ENCODE results near the gene DCAF15.

DCAF15 gene

GRCh38 chr19:13999085-13999484 lies 46.8 kb downstream of the DCAF15 start:
- no peak for TF ChIP-seq CTCF (IDR thresholded peaks at IDR 0.05; ENCODE audit: borderline replicate concordance, insufficient read depth, low read depth, low read length)
- H3K4me3 ChIP-seq (ENCODE audit: low read depth, low read length): no peak overlapping the region

GRCh38 chr19:14000691-14001375 lies 48.5 kb downstream of the DCAF15 start:
- TF ChIP-seq CTCF (IDR thresholded peaks at IDR 0.05; ENCODE audit: borderline replicate concordance, insufficient read depth, low read depth, low read length): no peak

GRCh38 chr19:14002571-14003250 lies 50.4 kb downstream of the DCAF15 start:
- peak overlapping the region; percentile 3 for H3K4me3 ChIP-seq (ENCODE audit: low read depth, low read length)

More at GRCh38 chr19:14000691-14001375, 48.5 kb downstream of the DCAF15 start:
- no peak overlapping the region for H3K4me3 ChIP-seq (ENCODE audit: low read depth, low read length)

GRCh38 chr19:14003251-14004055 lies 51.1 kb downstream of the DCAF15 start:
- peak overlapping the region; percentile 3 for H3K4me3 ChIP-seq (ENCODE audit: low read depth, low read length)
- no peak for TF ChIP-seq CTCF (IDR thresholded peaks at IDR 0.05; ENCODE audit: borderline replicate concordance, insufficient read depth, low read depth, low read length)

More at GRCh38 chr19:14002571-14003250, 50.4 kb downstream of the DCAF15 start:
- no peak for TF ChIP-seq CTCF (IDR thresholded peaks at IDR 0.05; ENCODE audit: borderline replicate concordance, insufficient read depth, low read depth, low read length)

- peak overlapping the region; percentile 49 for H3K4me3 ChIP-seq (ENCODE audit: low read depth, low read length)
- no peak for TF ChIP-seq CTCF (IDR thresholded peaks at IDR 0.05; ENCODE audit: borderline replicate concordance, insufficient read depth, low read depth, low read length)
Measured at GRCh38 chr19:14004619-14005348, 52.5 kb downstream of the DCAF15 start.

- no peak for TF ChIP-seq CTCF (IDR thresholded peaks at IDR 0.05; ENCODE audit: borderline replicate concordance, insufficient read depth, low read depth, low read length)
- peak overlapping the region; percentile 59 for H3K4me3 ChIP-seq (ENCODE audit: low read depth, low read length)
Measured at GRCh38 chr19:14005349-14006084, 53.2 kb downstream of the DCAF15 start.

Measured in GM12875 (cell line).